Measurements from ENCODE around the gene NCAPD3. TPM values are rescaled to one million over a fixed set of nuclear protein-coding genes. Genes with fewer than 3 reads are reported as not detected.

NCAPD3 gene
- total RNA-seq, 2 donors from 2014 or later = 42.6 to 45.5 TPM

DNA sequence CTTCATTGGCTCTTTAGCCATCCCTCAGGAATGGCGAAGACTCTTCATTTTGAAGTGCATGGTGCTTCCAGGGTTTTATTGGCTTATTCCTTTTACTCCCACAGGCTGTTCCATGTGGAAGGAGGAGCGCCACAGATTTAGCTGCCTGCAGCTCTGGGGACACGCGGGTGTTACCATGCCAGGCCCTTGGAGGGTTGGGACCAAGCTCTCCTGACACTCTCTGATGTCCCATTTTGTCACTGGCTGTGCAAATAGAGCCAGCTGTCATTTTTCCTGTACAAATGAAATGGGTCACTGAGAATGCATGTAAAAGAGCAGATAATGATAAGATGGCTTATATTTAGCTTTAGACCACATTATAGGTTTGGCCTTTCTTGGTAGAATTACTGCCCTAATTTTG lies 20.1 kb upstream of the NCAPD3 start:
- Mint-ChIP-seq H3K27ac (no peak overlapping the region), H3K4me1 (peaks cover 9% of the 10 kb centered on the region), H3K9me3 (no peaks in the 10 kb centered on the region), H3K4me3 (no peak overlapping the region), H3K27me3 (ENCODE audit: insufficient read depth) (no peaks in the 10 kb centered on the region), H3K36me3 (ENCODE audit: low read depth) (peaks cover 49% of the 10 kb centered on the region)
- no peak overlapping the region for H3K4me3 ChIP-seq (ENCODE audit: low read length)
- H3K27ac ChIP-seq (ENCODE audit: low read depth, low read length) = no peak overlapping the region
- peaks cover 73% of the 10 kb centered on the region for H3K36me3 ChIP-seq (ENCODE audit: control insufficient read depth, insufficient read depth, low read length)
- peaks cover 5% of the 10 kb centered on the region for H3K4me1 ChIP-seq (ENCODE audit: control insufficient read depth, insufficient read depth, low read length)
- no peak overlapping the region for H3K9ac ChIP-seq (ENCODE audit: extremely low read depth, low read length, poor library complexity, severe bottlenecking)
- no peaks in the 10 kb centered on the region for H3K9me3 ChIP-seq (ENCODE audit: control insufficient read depth, low read length)
- 88 to 96% methylated on average over 4 of the region's 4 CpGs for WGBS, 2 experiments (ENCODE audit: insufficient coverage in 1 of 2, insufficient read length in 1 of 2)
- no peaks in the 10 kb centered on the region for H3K27me3 ChIP-seq (ENCODE audit: control insufficient read depth, insufficient read depth, low read length, poor library complexity, severe bottlenecking)
- TF ChIP-seq, protein P1, sequence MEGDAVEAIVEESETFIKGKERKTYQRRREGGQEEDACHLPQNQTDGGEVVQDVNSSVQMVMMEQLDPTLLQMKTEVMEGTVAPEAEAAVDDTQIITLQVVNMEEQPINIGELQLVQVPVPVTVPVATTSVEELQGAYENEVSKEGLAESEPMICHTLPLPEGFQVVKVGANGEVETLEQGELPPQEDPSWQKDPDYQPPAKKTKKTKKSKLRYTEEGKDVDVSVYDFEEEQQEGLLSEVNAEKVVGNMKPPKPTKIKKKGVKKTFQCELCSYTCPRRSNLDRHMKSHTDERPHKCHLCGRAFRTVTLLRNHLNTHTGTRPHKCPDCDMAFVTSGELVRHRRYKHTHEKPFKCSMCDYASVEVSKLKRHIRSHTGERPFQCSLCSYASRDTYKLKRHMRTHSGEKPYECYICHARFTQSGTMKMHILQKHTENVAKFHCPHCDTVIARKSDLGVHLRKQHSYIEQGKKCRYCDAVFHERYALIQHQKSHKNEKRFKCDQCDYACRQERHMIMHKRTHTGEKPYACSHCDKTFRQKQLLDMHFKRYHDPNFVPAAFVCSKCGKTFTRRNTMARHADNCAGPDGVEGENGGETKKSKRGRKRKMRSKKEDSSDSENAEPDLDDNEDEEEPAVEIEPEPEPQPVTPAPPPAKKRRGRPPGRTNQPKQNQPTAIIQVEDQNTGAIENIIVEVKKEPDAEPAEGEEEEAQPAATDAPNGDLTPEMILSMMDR (conservative IDR thresholded peaks at IDR 0.05) = no peak
- DNase-seq = no peak

DNA sequence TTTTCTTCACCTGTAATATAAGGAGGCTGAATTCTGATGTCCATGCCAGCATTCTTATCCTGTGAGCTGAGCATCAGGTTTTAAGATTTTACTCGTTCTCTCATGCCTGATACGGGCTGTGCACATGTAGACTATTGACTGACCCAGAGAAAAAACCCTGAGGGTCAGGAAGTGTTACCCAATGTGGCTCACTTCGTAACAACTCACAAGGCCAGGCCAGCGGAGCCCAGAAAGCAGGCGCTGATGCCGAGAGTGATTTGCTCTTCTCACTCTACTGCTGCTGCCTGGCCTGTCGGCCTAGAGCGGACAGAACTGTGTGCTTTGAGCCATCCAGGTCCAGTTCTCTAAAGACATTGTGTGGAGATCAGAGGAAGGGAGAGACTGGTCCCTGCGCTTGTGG lies 18.6 kb upstream of the NCAPD3 start:
- TF ChIP-seq, protein P1 (conservative IDR thresholded peaks at IDR 0.05) = no peak
- Histone ChIP-seq H3K9ac (ENCODE audit: extremely low read depth, low read length, poor library complexity, severe bottlenecking) (no peak overlapping the region), H3K36me3 (ENCODE audit: control insufficient read depth, insufficient read depth, low read length) (peaks cover 58% of the 10 kb centered on the region), H3K4me3 (ENCODE audit: low read length) (no peak overlapping the region), H3K9me3 (ENCODE audit: control insufficient read depth, low read length) (no peaks in the 10 kb centered on the region), H3K4me1 (ENCODE audit: control insufficient read depth, insufficient read depth, low read length) (peaks cover 5% of the 10 kb centered on the region), H3K27ac (ENCODE audit: low read depth, low read length) (no peak overlapping the region), H3K27me3 (ENCODE audit: control insufficient read depth, insufficient read depth, low read length, poor library complexity, severe bottlenecking) (no peaks in the 10 kb centered on the region)
- DNase-seq = no peak
- Mint-ChIP-seq H3K9me3 (no peaks in the 10 kb centered on the region), H3K27me3 (ENCODE audit: insufficient read depth) (no peaks in the 10 kb centered on the region), H3K4me3 (no peak overlapping the region), H3K4me1 (peaks cover 9% of the 10 kb centered on the region), H3K27ac (no peak overlapping the region), H3K36me3 (ENCODE audit: low read depth) (peaks cover 47% of the 10 kb centered on the region)
- WGBS, 2 experiments (ENCODE audit: insufficient coverage in 1 of 2, insufficient read length in 1 of 2) = 88 to 94% methylated on average over 7 to 8 of the region's 9 CpGs

DNA sequence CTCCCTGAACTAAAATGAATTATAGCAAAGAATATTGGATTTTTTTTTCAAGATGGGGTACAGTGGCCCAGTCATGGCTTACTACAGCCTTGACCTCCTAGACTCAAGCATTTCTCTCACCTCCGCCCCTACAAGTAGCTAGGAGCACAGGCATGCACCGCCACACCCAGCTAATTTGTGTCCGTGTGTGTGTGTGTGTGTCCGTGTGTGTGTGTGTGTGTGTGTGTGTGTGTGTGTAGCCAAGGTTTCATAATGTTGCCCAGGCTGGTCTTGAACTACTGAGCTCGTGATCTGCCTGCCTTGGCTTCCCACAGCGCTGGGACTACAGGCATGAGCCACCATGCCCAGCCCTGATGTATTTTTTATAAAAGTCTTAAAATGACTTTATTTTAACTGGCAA lies 16.8 kb upstream of the NCAPD3 start:
- TF ChIP-seq, protein P1 (conservative IDR thresholded peaks at IDR 0.05) = no peak
- no peak overlapping the region for H3K4me3 ChIP-seq (ENCODE audit: low read length)
- H3K27ac ChIP-seq (ENCODE audit: low read depth, low read length) = no peak overlapping the region
- Mint-ChIP-seq H3K36me3 (ENCODE audit: low read depth) (peaks cover 43% of the 10 kb centered on the region), H3K27me3 (ENCODE audit: insufficient read depth) (no peaks in the 10 kb centered on the region), H3K9me3 (no peaks in the 10 kb centered on the region), H3K4me3 (no peak overlapping the region), H3K27ac (no peak overlapping the region), H3K4me1 (peaks cover 15% of the 10 kb centered on the region)
- WGBS, 2 experiments (ENCODE audit: insufficient coverage in 1 of 2, insufficient read length in 1 of 2) = 79% methylated on average over 6 of the region's 6 CpGs; no CpG with 5 or more reads in 1 of the 2 experiments
- H3K27me3 ChIP-seq (ENCODE audit: control insufficient read depth, insufficient read depth, low read length, poor library complexity, severe bottlenecking) = no peaks in the 10 kb centered on the region
- H3K4me1 ChIP-seq (ENCODE audit: control insufficient read depth, insufficient read depth, low read length) = peaks cover 5% of the 10 kb centered on the region
- no peak for DNase-seq
- peaks cover 57% of the 10 kb centered on the region for H3K36me3 ChIP-seq (ENCODE audit: control insufficient read depth, insufficient read depth, low read length)
- H3K9me3 ChIP-seq (ENCODE audit: control insufficient read depth, low read length) = no peaks in the 10 kb centered on the region
- H3K9ac ChIP-seq (ENCODE audit: extremely low read depth, low read length, poor library complexity, severe bottlenecking) = no peak overlapping the region
